Choroid plexus epithelial cell (primary cell): ENCODE measurements around the gene DPF3.
A peak's percentile ranks its signal among the peaks of the same experiment; 100 is the strongest.

Experiments used
- DNase-seq: peaks from one replicate; pipeline ENCODE4 v3.0.0-alpha.2; 2010; ENCODE audit warnings: low read depth
- H3K4me3 ChIP-seq: 2 replicates; pipeline ENCODE4 v1.5.1; 2011; ENCODE audit warnings: low read depth, mild to moderate bottlenecking, control low read depth, low read length, moderate library complexity
- CTCF ChIP-seq: conservative IDR thresholded peaks from 2 replicates; pipeline ENCODE4 v1.5.1; 2011; ENCODE audit warnings: low read depth, mild to moderate bottlenecking, control low read depth, inconsistent platforms, low read length, moderate library complexity

The DPF3 gene

GRCh38 chr14:72618424-72618823, 275.5 kb downstream of the DPF3 start:
- no peak for DNase-seq
- H3K4me3 ChIP-seq = no peak overlapping the region
- no peak for TF ChIP-seq CTCF

DNA sequence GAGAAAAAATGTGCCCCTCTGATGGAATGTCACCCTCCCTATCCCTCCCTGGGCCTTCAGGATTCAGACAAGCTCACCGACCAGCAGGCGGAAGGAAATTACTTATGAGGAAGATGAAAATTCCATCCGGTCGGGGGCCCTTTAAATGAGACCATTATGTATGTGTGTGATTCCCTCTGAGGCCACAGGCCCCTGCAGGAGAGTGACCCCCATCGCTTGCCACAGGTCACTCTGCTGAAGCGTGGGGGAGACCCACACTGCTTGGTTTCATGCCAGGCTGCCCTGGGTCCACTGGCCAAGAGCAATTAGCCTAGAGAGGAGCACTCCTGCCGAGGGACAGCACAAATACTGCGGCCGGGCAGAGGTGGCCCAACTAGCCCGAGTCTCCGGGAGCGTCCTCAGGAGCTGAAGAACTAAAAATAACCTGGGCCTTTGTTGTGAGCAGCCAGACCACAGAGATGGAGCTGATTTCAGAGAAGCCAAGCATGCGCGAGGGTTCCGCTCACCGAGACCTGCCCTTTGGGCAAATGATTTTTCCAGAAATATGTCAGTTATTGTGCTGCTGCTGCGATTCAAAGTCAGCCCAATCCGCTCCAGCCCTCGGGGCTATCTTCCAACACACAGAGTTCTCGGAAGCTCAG, 276.4 kb downstream of the DPF3 start:
- TF ChIP-seq CTCF = peak; percentile 10
- H3K4me3 ChIP-seq = no peak overlapping the region

GRCh38 chr14:72616811-72617210, 277.1 kb downstream of the DPF3 start:
- DNase-seq = no peak
- H3K4me3 ChIP-seq = no peak overlapping the region
- no peak for TF ChIP-seq CTCF

More for the DNA sequence above, 276.4 kb downstream of the DPF3 start:
- DNase-seq = peak; percentile 63

- no peak overlapping the region for H3K4me3 ChIP-seq
- peak; percentile 78 for DNase-seq
- TF ChIP-seq CTCF = no peak
Measured at GRCh38 chr14:72616294-72616693, 277.6 kb downstream of the DPF3 start.

GRCh38 chr14:72615451-72616121, 278.3 kb downstream of the DPF3 start:
- peak; percentile 37 for DNase-seq
- no peak overlapping the region for H3K4me3 ChIP-seq
- no peak for TF ChIP-seq CTCF

GRCh38 chr14:72614891-72615415, 278.9 kb downstream of the DPF3 start:
- no peak for DNase-seq
- no peak overlapping the region for H3K4me3 ChIP-seq
- no peak for TF ChIP-seq CTCF
